Measurements from ENCODE around the gene PTGDR.

PTGDR gene

DNA sequence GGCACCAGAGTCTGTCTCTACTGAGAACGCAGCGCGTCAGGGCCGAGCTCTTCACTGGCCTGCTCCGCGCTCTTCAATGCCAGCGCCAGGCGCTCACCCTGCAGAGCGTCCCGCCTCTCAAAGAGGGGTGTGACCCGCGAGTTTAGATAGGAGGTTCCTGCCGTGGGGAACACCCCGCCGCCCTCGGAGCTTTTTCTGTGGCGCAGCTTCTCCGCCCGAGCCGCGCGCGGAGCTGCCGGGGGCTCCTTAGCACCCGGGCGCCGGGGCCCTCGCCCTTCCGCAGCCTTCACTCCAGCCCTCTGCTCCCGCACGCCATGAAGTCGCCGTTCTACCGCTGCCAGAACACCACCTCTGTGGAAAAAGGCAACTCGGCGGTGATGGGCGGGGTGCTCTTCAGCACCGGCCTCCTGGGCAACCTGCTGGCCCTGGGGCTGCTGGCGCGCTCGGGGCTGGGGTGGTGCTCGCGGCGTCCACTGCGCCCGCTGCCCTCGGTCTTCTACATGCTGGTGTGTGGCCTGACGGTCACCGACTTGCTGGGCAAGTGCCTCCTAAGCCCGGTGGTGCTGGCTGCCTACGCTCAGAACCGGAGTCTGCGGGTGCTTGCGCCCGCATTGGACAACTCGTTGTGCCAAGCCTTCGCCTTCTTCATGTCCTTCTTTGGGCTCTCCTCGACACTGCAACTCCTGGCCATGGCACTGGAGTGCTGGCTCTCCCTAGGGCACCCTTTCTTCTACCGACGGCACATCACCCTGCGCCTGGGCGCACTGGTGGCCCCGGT, at the start of gene PTGDR:
TSS of gene PTGDR (plus strand) at position 198 of the 778 bp plus-strand sequence. CDS start at position 315, 117 bp downstream.
- H3K4me1 Mint-ChIP-seq = peaks cover 60% of the 10 kb centered on the region
- peaks cover 7% of the 10 kb centered on the region for H3K36me3 Mint-ChIP-seq
- ATAC-seq (peak; percentile 87), DNase-seq (ENCODE audit: low spot score in 2 of 2) (peak; percentile 46 to 76)
- peak within 1 kb of the TSS; percentile 77 for H3K27ac Mint-ChIP-seq
- H3K9me3 Mint-ChIP-seq = no peaks in the 10 kb centered on the region
- peak within 1 kb of the TSS; percentile 99 for H3K4me3 Mint-ChIP-seq

DNA sequence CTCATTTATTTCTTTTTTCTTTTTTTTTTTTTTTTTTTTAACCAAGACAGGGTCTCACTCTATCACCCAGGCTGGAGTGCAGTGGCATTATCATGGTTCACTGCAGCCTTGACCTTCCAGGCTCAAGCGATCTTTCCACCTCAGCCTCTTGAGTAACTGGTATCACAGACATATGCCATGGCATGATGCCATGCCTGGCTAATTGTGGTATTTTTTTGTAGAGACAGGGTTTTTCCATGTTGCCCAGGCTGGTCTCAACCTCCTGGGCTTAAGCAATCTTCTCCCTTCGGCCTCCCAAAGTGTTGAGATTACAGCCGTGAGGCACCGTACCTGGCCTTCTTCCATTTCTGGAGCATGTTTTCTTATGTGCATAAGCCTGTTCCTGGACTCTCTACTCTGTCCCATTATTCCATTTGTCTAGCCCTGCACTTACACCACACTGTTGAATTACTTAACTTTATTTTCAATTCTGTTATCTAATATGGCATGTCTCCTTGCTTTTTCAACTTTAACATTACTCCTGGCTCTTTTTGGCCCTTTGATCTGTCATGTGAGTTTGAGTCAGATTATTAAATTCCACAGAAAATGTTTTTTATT, 47.9 kb upstream of the PTGDR start:
- H3K4me1 Mint-ChIP-seq = peaks cover 7% of the 10 kb centered on the region
- no peak overlapping the region for H3K27ac Mint-ChIP-seq
- no peaks in the 10 kb centered on the region for H3K36me3 Mint-ChIP-seq
- ATAC-seq = no peak
- DNase-seq (ENCODE audit: low spot score in 2 of 2) = no peak
- no peaks in the 10 kb centered on the region for H3K9me3 Mint-ChIP-seq
- no peak overlapping the region for H3K4me3 Mint-ChIP-seq

GRCh38 chr14:52220924-52221811, 46.3 kb upstream of the PTGDR start:
- peak overlapping the region; percentile 75 for H3K4me3 Mint-ChIP-seq
- H3K9me3 Mint-ChIP-seq = no peaks in the 10 kb centered on the region
- H3K27ac Mint-ChIP-seq = peak overlapping the region; percentile 86
- DNase-seq (ENCODE audit: low spot score in 2 of 2) = peak in 1 of 2 donors; percentile 54
- no peaks in the 10 kb centered on the region for H3K36me3 Mint-ChIP-seq
- peak; percentile 44 for ATAC-seq
- H3K4me1 Mint-ChIP-seq = peaks cover 7% of the 10 kb centered on the region

- H3K27ac Mint-ChIP-seq = no peak overlapping the region
- ATAC-seq = no peak
Observed at GRCh38 chr14:52222901-52223300, 44.6 kb upstream of the PTGDR start.

GRCh38 chr14:52227619-52228222, 39.8 kb upstream of the PTGDR start:
- peaks cover 17% of the 10 kb centered on the region for H3K4me1 Mint-ChIP-seq
- no peak overlapping the region for H3K27ac Mint-ChIP-seq
- H3K4me3 Mint-ChIP-seq = no peak overlapping the region
- H3K36me3 Mint-ChIP-seq = no peaks in the 10 kb centered on the region
- no peak for ATAC-seq
- H3K9me3 Mint-ChIP-seq = no peaks in the 10 kb centered on the region
- no peak for DNase-seq (ENCODE audit: low spot score in 2 of 2)

More at GRCh38 chr14:52222901-52223300, 44.6 kb upstream of the PTGDR start:
- Mint-ChIP-seq H3K9me3 (no peaks in the 10 kb centered on the region), H3K4me1 (peaks cover 7% of the 10 kb centered on the region), H3K4me3 (no peak overlapping the region), H3K36me3 (no peaks in the 10 kb centered on the region)
- no peak for DNase-seq (ENCODE audit: low spot score in 2 of 2)

DNA sequence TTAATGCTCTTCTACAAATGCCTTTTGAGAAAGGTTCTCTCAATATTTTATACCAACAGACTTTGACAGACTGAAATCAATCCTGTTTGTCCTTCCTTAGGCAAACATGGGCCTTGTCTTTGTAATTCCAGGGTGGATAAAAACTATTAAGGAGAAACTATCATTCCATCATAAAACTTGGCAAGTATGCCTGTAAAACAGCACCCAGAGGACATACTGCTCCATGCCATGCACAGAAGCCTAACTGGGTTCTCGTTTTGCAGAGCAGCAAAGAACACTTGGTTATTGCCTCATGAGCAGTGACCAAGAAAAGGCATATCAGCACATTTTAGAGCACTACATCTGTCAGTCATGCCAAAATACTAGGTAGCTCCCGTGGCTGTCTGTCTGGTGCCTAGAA, 33.8 kb upstream of the PTGDR start:
- no peaks in the 10 kb centered on the region for H3K9me3 Mint-ChIP-seq
- H3K36me3 Mint-ChIP-seq = no peaks in the 10 kb centered on the region
- no peak overlapping the region for H3K4me3 Mint-ChIP-seq
- no peak overlapping the region for H3K27ac Mint-ChIP-seq
- H3K4me1 Mint-ChIP-seq = peaks cover 27% of the 10 kb centered on the region
- DNase-seq (ENCODE audit: low spot score in 2 of 2) (no peak), ATAC-seq (no peak)

GRCh38 chr14:52235434-52235833, 32.1 kb upstream of the PTGDR start:
- Mint-ChIP-seq H3K4me3 (no peak overlapping the region), H3K9me3 (no peaks in the 10 kb centered on the region), H3K4me1 (peaks cover 20% of the 10 kb centered on the region), H3K27ac (no peak overlapping the region), H3K36me3 (no peaks in the 10 kb centered on the region)
- DNase-seq (ENCODE audit: low spot score in 2 of 2) (no peak), ATAC-seq (no peak)

DNA sequence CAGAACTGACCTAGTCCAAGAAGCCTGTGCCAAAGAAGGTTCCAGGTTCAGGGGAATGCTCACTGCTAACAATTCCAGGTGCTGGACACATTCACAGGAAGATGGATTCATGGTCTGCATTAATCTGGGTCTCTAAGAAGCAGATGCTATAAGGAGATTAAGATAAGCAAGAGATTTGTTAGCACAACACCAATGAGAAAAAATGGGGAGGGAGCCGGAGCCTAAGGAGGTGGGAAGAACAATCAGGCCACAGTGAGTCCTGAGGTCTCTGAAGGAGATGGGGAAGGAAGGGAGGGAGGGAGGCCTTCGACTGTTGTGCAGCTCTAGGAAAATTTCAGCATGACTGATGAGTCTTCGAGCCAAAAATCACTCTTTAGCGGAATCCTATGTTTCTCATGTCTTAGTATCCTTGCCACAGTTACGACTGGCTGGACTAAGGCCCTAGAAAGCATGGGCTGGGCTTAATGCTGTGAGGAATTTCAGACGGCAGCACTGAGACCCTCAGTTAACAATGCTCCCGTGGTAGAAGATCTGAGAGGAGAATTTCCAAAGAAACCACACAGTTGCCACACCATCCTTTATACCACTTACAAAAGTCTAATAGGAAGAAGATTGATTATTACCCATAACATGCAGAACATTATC, 31.5 kb upstream of the PTGDR start:
- Mint-ChIP-seq H3K9me3 (no peaks in the 10 kb centered on the region), H3K36me3 (no peaks in the 10 kb centered on the region), H3K4me3 (no peak overlapping the region), H3K27ac (no peak overlapping the region), H3K4me1 (peaks cover 23% of the 10 kb centered on the region)
- ATAC-seq (no peak), DNase-seq (ENCODE audit: low spot score in 2 of 2) (no peak)

GRCh38 chr14:52238682-52239081, 28.8 kb upstream of the PTGDR start:
- ATAC-seq = no peak
- peaks cover 25% of the 10 kb centered on the region for H3K4me1 Mint-ChIP-seq

GRCh38 chr14:52240623-52241022, 26.9 kb upstream of the PTGDR start:
- Mint-ChIP-seq H3K36me3 (no peaks in the 10 kb centered on the region), H3K27ac (no peak overlapping the region), H3K4me1 (peaks cover 38% of the 10 kb centered on the region), H3K4me3 (no peak overlapping the region), H3K9me3 (no peaks in the 10 kb centered on the region)
- DNase-seq (ENCODE audit: low spot score in 2 of 2) (no peak), ATAC-seq (no peak)

More at GRCh38 chr14:52238682-52239081, 28.8 kb upstream of the PTGDR start:
- H3K9me3 Mint-ChIP-seq = no peaks in the 10 kb centered on the region
- H3K4me3 Mint-ChIP-seq = no peak overlapping the region
- no peak for DNase-seq (ENCODE audit: low spot score in 2 of 2)
- H3K36me3 Mint-ChIP-seq = no peaks in the 10 kb centered on the region
- no peak overlapping the region for H3K27ac Mint-ChIP-seq

DNA sequence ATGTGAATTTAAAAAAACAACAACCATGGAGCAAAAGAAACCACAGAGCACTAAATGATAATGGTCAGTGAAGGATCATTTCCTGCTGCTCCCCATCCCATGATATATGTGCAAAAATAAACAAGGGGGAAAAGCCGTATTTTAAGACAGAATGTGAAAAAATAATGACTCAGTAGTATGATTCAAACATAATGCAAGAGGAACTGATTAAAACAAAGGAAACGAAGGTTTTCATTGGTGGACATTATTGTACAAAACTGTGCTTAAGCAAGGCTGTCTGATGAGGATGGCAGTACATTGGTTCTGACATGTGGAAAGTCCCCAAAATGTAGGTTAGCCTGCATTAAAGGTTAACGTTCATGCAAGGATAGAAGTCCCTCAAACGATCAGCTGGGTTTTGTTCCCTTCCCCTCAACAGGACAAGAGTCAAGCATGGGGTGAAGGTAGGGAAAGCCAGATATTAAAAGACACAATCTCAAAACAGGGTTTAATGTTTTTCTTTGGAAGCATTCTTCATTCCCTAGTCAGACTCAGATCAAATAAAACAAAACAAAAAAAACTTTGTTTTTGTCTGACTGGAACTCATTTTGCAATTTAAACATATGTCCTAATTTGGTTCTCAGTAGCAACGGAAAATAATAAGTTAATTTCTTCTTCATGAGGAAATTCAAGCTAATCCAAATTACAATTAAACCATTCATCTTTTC, 26.3 kb upstream of the PTGDR start:
- peaks cover 38% of the 10 kb centered on the region for H3K4me1 Mint-ChIP-seq
- peak; percentile 68 for ATAC-seq

DNA sequence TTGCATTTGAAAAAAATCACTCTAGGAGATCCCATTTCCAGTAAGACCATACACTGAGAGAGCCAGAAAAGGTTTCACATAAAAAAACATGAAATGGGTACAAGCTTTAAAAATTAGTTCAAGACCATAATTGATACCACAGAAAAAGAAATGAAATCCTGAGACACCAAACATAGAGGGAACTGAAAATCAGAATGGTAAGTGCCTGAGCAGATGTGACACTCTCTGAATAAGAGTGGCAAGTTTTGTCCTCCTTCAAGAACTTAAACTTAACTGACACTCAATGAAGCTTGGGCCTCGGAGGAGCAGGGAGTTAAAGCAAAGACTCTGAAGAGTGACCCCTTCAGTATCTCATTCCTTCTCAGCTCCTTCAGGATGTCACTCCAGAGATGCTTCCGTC, 23.2 kb upstream of the PTGDR start:
- DNase-seq (ENCODE audit: low spot score in 2 of 2) (no peak), ATAC-seq (no peak)
- Mint-ChIP-seq H3K36me3 (no peaks in the 10 kb centered on the region), H3K4me1 (peaks cover 45% of the 10 kb centered on the region), H3K9me3 (peaks cover 2% of the 10 kb centered on the region), H3K27ac (no peak overlapping the region), H3K4me3 (no peak overlapping the region)

More for the DNA sequence above, 26.3 kb upstream of the PTGDR start:
- Mint-ChIP-seq H3K27ac (no peak overlapping the region), H3K4me3 (no peak overlapping the region), H3K36me3 (no peaks in the 10 kb centered on the region), H3K9me3 (no peaks in the 10 kb centered on the region)
- DNase-seq (ENCODE audit: low spot score in 2 of 2) = no peak

- H3K27ac Mint-ChIP-seq = no peak overlapping the region
- H3K36me3 Mint-ChIP-seq = no peaks in the 10 kb centered on the region
- DNase-seq (ENCODE audit: low spot score in 2 of 2) (no peak), ATAC-seq (no peak)
- H3K4me1 Mint-ChIP-seq = peaks cover 42% of the 10 kb centered on the region
- peaks cover 2% of the 10 kb centered on the region for H3K9me3 Mint-ChIP-seq
- H3K4me3 Mint-ChIP-seq = no peak overlapping the region
Observed at GRCh38 chr14:52244997-52245396, 22.5 kb upstream of the PTGDR start.

GRCh38 chr14:52248057-52248456, 19.4 kb upstream of the PTGDR start:
- Mint-ChIP-seq H3K4me1 (peaks cover 30% of the 10 kb centered on the region), H3K27ac (peak overlapping the region; percentile 43), H3K36me3 (no peaks in the 10 kb centered on the region), H3K4me3 (no peak overlapping the region), H3K9me3 (peaks cover 2% of the 10 kb centered on the region)
- peak; percentile 53 for ATAC-seq
- DNase-seq (ENCODE audit: low spot score in 2 of 2) = no peak

Data from stimulated activated effector memory CD8-positive, alpha-beta T cell treated with anti-CD3 and anti-CD28 coated beads, Interleukin-12 subunit alpha, Interleukin-12 subunit beta, amount 100 ng/mL, for 72 hours (primary cell).